OCI-LY7 (cell line): ENCODE results near the gene SPAG6. TPM values are rescaled to one million over a fixed set of nuclear protein-coding genes. Genes with fewer than 3 reads are reported as not detected.
"Not testable (repeated sequence)": the region's sequence is repeated elsewhere in the genome, so short reads cannot be mapped to it uniquely, and the experiment has no call there.

Experiments used
- BruUV-seq: library from RNA; stranded (reverse); fragments of 400-500 nt; replicated peaks from 2 replicates; lab custom pipeline; 2021; lab: Mats Ljungman, UMichigan
- CTCF ChIA-PET: fragments of 300-600 bp; sonication (Branson Sonifier 250); formaldehyde crosslinking; loops from one replicate; lab custom pipeline; 2022; ENCODE audit warnings: antibody characterized with exemption; ENCODE audit not compliant: unreplicated experiment; lab: Charles Lee
- POLR2A ChIA-PET: fragments of 300-600 bp; sonication (Branson Sonifier 250); formaldehyde crosslinking; loops from one replicate; lab custom pipeline; 2022; ENCODE audit warnings: antibody characterized with exemption; lab: Charles Lee
- DNase-seq: peaks from one replicate; pipeline ENCODE4 v3.0.0-alpha.2; 2015; ENCODE audit warnings: low spot score
- H2AFZ ChIP-seq: fragments of 200-600 bp; sonication (generic), shearing (Covaris generic); 2 replicates; pipeline ENCODE4 v1.6.1; 2014; ENCODE audit warnings: mild to moderate bottlenecking, antibody characterized with exemption, low read length, moderate library complexity
- H3K27ac ChIP-seq: fragments of 200-600 bp; sonication (generic); 2 replicates; pipeline ENCODE4 v1.5.1; 2014; ENCODE audit warnings: mixed run types, low read depth, mild to moderate bottlenecking, moderate library complexity, low read length, inconsistent platforms; ENCODE audit not compliant: poor library complexity, severe bottlenecking
- H3K36me3 ChIP-seq: fragments of 200-600 bp; sonication (generic); 2 replicates; pipeline ENCODE4 v1.6.1; 2014; ENCODE audit warnings: mild to moderate bottlenecking, antibody characterized with exemption, low read length, moderate library complexity, mixed read lengths; ENCODE audit not compliant: insufficient read depth
- H3K4me1 ChIP-seq: fragments of 200-600 bp; sonication (generic); 2 replicates; pipeline ENCODE4 v1.5.1; 2014; ENCODE audit warnings: mild to moderate bottlenecking, low read length; ENCODE audit not compliant: insufficient read depth, poor library complexity, severe bottlenecking
- H3K4me2 ChIP-seq: fragments of 200-600 bp; sonication (generic); 2 replicates; pipeline ENCODE4 v1.6.1; 2014; ENCODE audit warnings: mild to moderate bottlenecking, low read length
- H3K4me3 ChIP-seq: fragments of 200-600 bp; sonication (generic); 2 replicates; pipeline ENCODE4 v1.5.1; 2014; ENCODE audit warnings: mild to moderate bottlenecking, low read depth, low read length; ENCODE audit not compliant: poor library complexity, severe bottlenecking
- H3K79me2 ChIP-seq: fragments of 200-600 bp; sonication (generic); 2 replicates; pipeline ENCODE4 v1.6.1; 2016; ENCODE audit warnings: low read depth, mild to moderate bottlenecking, low read length, moderate library complexity, mixed read lengths; ENCODE audit not compliant: insufficient read depth
- H3K9me2 ChIP-seq: fragments of 200-600 bp; sonication (generic); 2 replicates; pipeline ENCODE4 v1.6.1; 2016; ENCODE audit warnings: mild to moderate bottlenecking, low read length, mixed read lengths; ENCODE audit not compliant: insufficient read depth
- H3K9me3 ChIP-seq: fragments of 200-600 bp; sonication (generic); 2 replicates; pipeline ENCODE4 v1.6.1; 2014; ENCODE audit warnings: mild to moderate bottlenecking, mixed run types, low read length, mixed read lengths
- H4K20me1 ChIP-seq: fragments of 200-600 bp; sonication (generic); 2 replicates; pipeline ENCODE4 v1.6.1; 2014; ENCODE audit warnings: mild to moderate bottlenecking, antibody characterized with exemption, low read length, moderate library complexity, mixed read lengths; ENCODE audit not compliant: insufficient read depth
- CTCF ChIP-seq: fragments of 200-600 bp; sonication (generic); conservative IDR thresholded peaks from 2 replicates; pipeline ENCODE4 v1.5.1; 2014; ENCODE audit warnings: mild to moderate bottlenecking, antibody characterized with exemption, low read length, moderate library complexity, mixed read lengths
- EZH2phosphoT487 ChIP-seq: fragments of 200-600 bp; sonication (generic); IDR thresholded peaks from 2 replicates; pipeline ENCODE4 v1.6.1; 2018; ENCODE audit warnings: low read depth, borderline replicate concordance, mild to moderate bottlenecking, mixed run types, antibody characterized with exemption, low read length, moderate library complexity, mixed read lengths
- intact Hi-C: fragments of 100-400 bp; cut with micrococcal nuclease; formaldehyde crosslinking; loops from one replicate; pipeline ENCODE4 v1.10.0; 2022; ENCODE audit not compliant: unreplicated experiment
- total RNA-seq, 2 experiments: library from RNA; depleted of rRNA in 1 of 2; stranded (reverse); fragments of >200 nt in 1 of 2; shearing (Covaris generic) in 1 of 2; gene quantifications; 2 replicates each; pipeline ENCODE4 v1.2.3, GENCODE V29; 2014 to 2022

SPAG6 gene
- total RNA-seq, 2 experiments from 2014 or later, result not detected

DNA sequence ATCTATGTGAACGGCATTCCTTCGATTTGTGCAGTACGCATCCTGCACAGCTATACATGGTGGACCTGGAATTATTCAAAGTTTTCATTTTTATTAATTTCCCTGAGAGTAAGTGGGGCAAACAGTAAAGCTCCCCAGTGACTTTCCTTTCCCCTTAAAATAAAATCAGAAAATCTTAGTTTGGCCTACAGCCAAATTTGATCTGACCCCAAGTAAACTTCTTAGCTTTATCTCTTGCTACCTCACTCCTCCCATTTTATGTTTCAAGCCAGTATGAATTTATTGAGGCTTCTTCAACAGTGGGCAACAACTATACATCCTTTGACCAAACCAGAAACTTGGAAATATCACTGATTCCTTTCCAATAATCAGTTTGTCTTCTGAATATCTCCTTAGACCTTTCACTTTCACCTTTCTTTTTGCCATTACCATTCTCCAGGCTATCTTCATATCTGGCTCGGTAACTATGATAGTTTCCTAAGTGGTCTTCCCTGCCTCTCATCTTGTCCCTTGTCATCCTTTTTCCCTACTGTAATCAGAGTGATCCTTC, 11.1 kb downstream of the SPAG6 start:
- CTCF ChIA-PET, result no interaction called here
- no peaks in the 10 kb centered on the region for H3K36me3 ChIP-seq
- no peaks in the 10 kb centered on the region for H3K79me2 ChIP-seq
- H3K27ac ChIP-seq, result no peak overlapping the region
- no peaks in the 10 kb centered on the region for H3K4me1 ChIP-seq
- no peaks in the 10 kb centered on the region for H3K9me3 ChIP-seq
- no peaks in the 10 kb centered on the region for H4K20me1 ChIP-seq
- TF ChIP-seq EZH2phosphoT487 (no peak), CTCF (no peak)
- H2AFZ ChIP-seq, result no peak overlapping the region
- no peak for DNase-seq
- H3K4me3 ChIP-seq, result no peak overlapping the region
- H3K4me2 ChIP-seq, result no peak overlapping the region
- H3K9me2 ChIP-seq, result no peaks in the 10 kb centered on the region
- no TSS peak for BruUV-seq
- intact Hi-C loops, result no loop called here
- POLR2A ChIA-PET, result no interaction called here

- CTCF ChIA-PET, H3K4me2 ChIP-seq, H3K4me3 ChIP-seq, BruUV-seq, H3K4me1 ChIP-seq, POLR2A ChIA-PET, H3K9me3 ChIP-seq, H3K9me2 ChIP-seq, DNase-seq, H3K27ac ChIP-seq, H3K79me2 ChIP-seq, intact Hi-C loops, H3K36me3 ChIP-seq, H2AFZ ChIP-seq, H4K20me1 ChIP-seq: not testable (repeated sequence)
These were observed 12.5 kb downstream of the SPAG6 start for GRCh38 chr10:22357770-22358169.

- Histone ChIP-seq H4K20me1 (no peaks in the 10 kb centered on the region), H3K79me2 (no peaks in the 10 kb centered on the region), H2AFZ (no peak overlapping the region), H3K9me3 (no peaks in the 10 kb centered on the region), H3K4me2 (no peak overlapping the region), H3K4me3 (no peak overlapping the region), H3K9me2 (no peaks in the 10 kb centered on the region), H3K27ac (no peak overlapping the region), H3K36me3 (no peaks in the 10 kb centered on the region), H3K4me1 (no peaks in the 10 kb centered on the region)
- TF ChIP-seq CTCF (no peak), EZH2phosphoT487 (no peak)
- intact Hi-C loops, result no loop called here
- ChIA-PET POLR2A (interaction anchor here (0.7 to 2.6 kb wide), 2 partner anchors 14 to 352 kb away, joined by 3 to 11 read pairs; no protein-coding TSS in a partner anchor), CTCF (no interaction called here)
- DNase-seq, result no peak
- no TSS peak for BruUV-seq
These were observed 18.0 kb downstream of the SPAG6 start for GRCh38 chr10:22363305-22363704.
